BLaER1 treated with 17β-estradiol and CSF1 and Interleukin-3, amounts not matched to agents 10 nM and 100 nM (cell line): Measurements from ENCODE around the gene ABHD17A.
A peak's percentile ranks its signal among the peaks of the same experiment; 100 is the strongest.
"Not testable (repeated sequence)": the region's sequence is repeated elsewhere in the genome, so short reads cannot be mapped to it uniquely, and the experiment has no call there.

ENCODE experiments used
- H3K27ac ChIP-seq, 11 experiments: shearing (Covaris generic); formaldehyde crosslinking; 2 replicates each; pipeline ENCODE4 v1.8.1; 2022
- H3K27me3 ChIP-seq, 11 experiments: shearing (Covaris generic); formaldehyde crosslinking; 2 replicates each; pipeline ENCODE4 v1.8.1; 2022
- H3K36me3 ChIP-seq, 11 experiments: shearing (Covaris generic); formaldehyde crosslinking; 2 replicates each; pipeline ENCODE4 v1.8.1; 2022
- H3K4me1 ChIP-seq, 10 experiments: shearing (Covaris generic); formaldehyde crosslinking; 2 replicates each; pipeline ENCODE4 v1.8.1; 2022
- H3K4me2 ChIP-seq, 11 experiments: shearing (Covaris generic); formaldehyde crosslinking; 2 replicates each; pipeline ENCODE4 v1.8.1; 2022
- H3K4me3 ChIP-seq, 10 experiments: shearing (Covaris generic); formaldehyde crosslinking; 2 replicates each; pipeline ENCODE4 v1.8.1; 2022
- H3K9ac ChIP-seq, 11 experiments: shearing (Covaris generic); formaldehyde crosslinking; 2 replicates each; pipeline ENCODE4 v1.8.1; 2022
- H3K9me3 ChIP-seq, 11 experiments: shearing (Covaris generic); formaldehyde crosslinking; replicated peaks in 1 of 11; 2 replicates each; pipeline ENCODE4 v1.8.1; 2022
- H4K20me1 ChIP-seq, 11 experiments: shearing (Covaris generic); formaldehyde crosslinking; 2 replicates each; pipeline ENCODE4 v1.8.1; 2022
- Cebpa-rat ChIP-seq, 11 experiments: shearing (Covaris generic); IDR thresholded peaks; 2 replicates each; pipeline ENCODE4 v1.8.1; 2022

ABHD17A gene

DNA sequence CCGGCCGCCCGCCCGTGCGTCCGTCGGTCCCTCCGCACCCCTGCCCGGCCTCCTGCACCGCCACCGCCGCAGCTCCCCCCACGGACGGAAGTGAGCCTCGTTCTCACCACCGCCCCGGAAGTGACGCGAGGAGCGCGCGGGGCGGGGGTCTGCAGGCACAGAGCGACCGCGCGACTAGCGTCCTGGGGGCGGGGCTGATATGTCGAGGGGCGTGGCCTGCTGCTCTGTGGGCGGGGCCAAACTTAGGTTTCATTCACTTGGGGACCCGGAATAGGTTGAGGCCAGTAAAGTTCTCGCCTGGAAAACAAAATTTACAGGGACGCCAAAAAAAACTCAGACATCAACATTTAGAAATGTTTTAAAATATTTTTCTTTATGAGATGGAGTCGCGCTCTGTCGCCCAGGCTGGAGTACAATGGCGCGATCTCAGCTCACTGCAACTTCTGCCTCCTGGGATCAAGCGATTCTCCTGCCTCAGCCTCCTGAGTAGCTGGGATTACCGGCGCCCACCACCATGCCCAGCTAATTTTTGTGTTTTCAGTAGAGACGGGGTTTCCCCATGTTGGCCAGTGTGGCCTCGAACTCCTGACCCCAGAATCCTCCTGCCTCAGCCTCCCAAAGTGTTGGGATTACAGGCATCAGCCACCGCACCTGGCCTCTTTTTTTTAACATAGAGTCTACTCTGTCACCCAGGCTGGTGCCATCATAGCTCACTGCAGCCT lies at the start of gene ABHD17A:
TSS of gene ABHD17A (minus strand) at position 99 of the 722 bp plus-strand sequence. CDS start 3,930 bp downstream, outside the sequence.
- H3K4me1 ChIP-seq = peaks cover 53 to 64% (median 59%) of the 10 kb centered on the region in 10 experiments
- H3K36me3 ChIP-seq = peaks cover 0 to 11% (median 5%) of the 10 kb centered on the region in 11 experiments; a peak in 13 of 22 replicates
- H3K4me3 ChIP-seq = peak within 1 kb of the TSS; percentile 85 to 99 (median 97)
- H4K20me1 ChIP-seq = peaks cover 31 to 43% (median 40%) of the 10 kb centered on the region in 11 experiments
- H3K9ac ChIP-seq = peak within 1 kb of the TSS; percentile 86 to 96 (median 93)
- not testable (repeated sequence) for H3K9me3 ChIP-seq, H3K27me3 ChIP-seq
- H3K27ac ChIP-seq = peak within 1 kb of the TSS; percentile 75 to 89 (median 84)
- peak within 1 kb of the TSS; percentile 95 to 100 (median 99) for H3K4me2 ChIP-seq

- Histone ChIP-seq H3K4me2 (peak overlapping the region in 9 of 11 experiments; percentile 35 to 76 (median 48); a peak in 14 of 22 replicates), H3K4me1 (peaks cover 18 to 48% (median 38%) of the 10 kb centered on the region in 10 experiments), H3K27ac (no peak overlapping the region)
Measured at GRCh38 chr19:1933942-1934341, 48.6 kb upstream of the ABHD17A start.

GRCh38 chr19:1933244-1933643 lies 47.9 kb upstream of the ABHD17A start:
- Histone ChIP-seq H3K36me3 (no peaks in the 10 kb centered on the region), H3K9ac (peak overlapping the region in 1 of 11 experiments; percentile 26; a peak in 1 of 22 replicates), H3K27me3 (peaks cover 3 to 11% (median 10%) of the 10 kb centered on the region in 11 experiments; a peak in 21 of 22 replicates), H3K4me3 (no peak overlapping the region), H4K20me1 (peaks cover 0 to 10% (median 0%) of the 10 kb centered on the region in 11 experiments; a peak in 3 of 22 replicates), H3K4me1 (peaks cover 19 to 51% (median 38%) of the 10 kb centered on the region in 10 experiments), H3K27ac (no peak overlapping the region), H3K4me2 (peak overlapping the region; percentile 18 to 76 (median 48)), H3K9me3 (peaks cover 14 to 33% (median 26%) of the 10 kb centered on the region in 11 experiments; a peak in 21 of 22 replicates)
- no peak for TF ChIP-seq Cebpa-rat (IDR thresholded peaks at IDR 0.05)

More at GRCh38 chr19:1933942-1934341, 48.6 kb upstream of the ABHD17A start:
- no peak for TF ChIP-seq Cebpa-rat (IDR thresholded peaks at IDR 0.05)
- Histone ChIP-seq H3K9ac (no peak overlapping the region), H4K20me1 (peaks cover 0 to 6% (median 0%) of the 10 kb centered on the region in 11 experiments; a peak in 2 of 22 replicates), H3K9me3 (peaks cover 14 to 33% (median 26%) of the 10 kb centered on the region in 11 experiments; a peak in 21 of 22 replicates), H3K4me3 (no peak overlapping the region), H3K36me3 (no peaks in the 10 kb centered on the region), H3K27me3 (peaks cover 0 to 4% (median 3%) of the 10 kb centered on the region in 11 experiments; a peak in 21 of 22 replicates)

DNA sequence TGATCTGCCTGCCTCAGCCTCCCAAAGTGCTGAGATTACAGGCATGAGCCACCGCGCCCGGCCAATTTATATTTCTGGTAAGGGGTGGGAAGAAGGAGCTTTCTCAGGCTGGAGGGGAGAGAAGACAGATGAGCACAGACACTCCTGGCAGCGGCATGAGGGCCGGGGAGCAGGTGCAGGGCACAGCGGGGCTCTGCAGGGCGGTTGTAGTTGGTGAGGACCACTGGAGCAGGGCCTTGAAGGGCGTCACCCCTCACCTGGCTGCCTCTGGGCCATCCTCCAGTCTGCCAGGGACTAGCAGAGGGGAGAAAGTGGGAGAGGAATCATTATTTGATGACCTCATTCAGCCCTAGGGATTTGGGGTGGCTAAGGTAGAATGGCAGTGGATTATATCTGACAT lies 47.1 kb upstream of the ABHD17A start:
- no peak overlapping the region for H3K4me3 ChIP-seq
- H3K4me2 ChIP-seq = peak overlapping the region in 3 of 11 experiments; percentile 47 to 64 (median 57); a peak in 2 of 22 replicates
- no peak overlapping the region for H3K27ac ChIP-seq
- H3K9me3 ChIP-seq = peaks cover 14 to 33% (median 26%) of the 10 kb centered on the region in 11 experiments; a peak in 21 of 22 replicates
- H3K9ac ChIP-seq = no peak overlapping the region
- no peak for TF ChIP-seq Cebpa-rat (IDR thresholded peaks at IDR 0.05)
- peaks cover 0 to 11% (median 0%) of the 10 kb centered on the region in 11 experiments; a peak in 3 of 22 replicates for H4K20me1 ChIP-seq
- H3K27me3 ChIP-seq = peaks cover 3 to 18% (median 18%) of the 10 kb centered on the region in 11 experiments; a peak in 21 of 22 replicates
- peaks cover 19 to 55% (median 46%) of the 10 kb centered on the region in 10 experiments for H3K4me1 ChIP-seq
- H3K36me3 ChIP-seq = no peaks in the 10 kb centered on the region

GRCh38 chr19:1931445-1931844 lies 46.1 kb upstream of the ABHD17A start:
- Histone ChIP-seq H3K4me1 (peaks cover 19 to 61% (median 55%) of the 10 kb centered on the region in 10 experiments), H3K36me3 (no peaks in the 10 kb centered on the region), H3K27me3 (peaks cover 3 to 18% (median 18%) of the 10 kb centered on the region in 11 experiments; a peak in 21 of 22 replicates), H3K9ac (no peak overlapping the region), H3K4me3 (no peak overlapping the region), H3K9me3 (peaks cover 14 to 33% (median 26%) of the 10 kb centered on the region in 11 experiments; a peak in 21 of 22 replicates), H4K20me1 (peaks cover 0 to 11% (median 0%) of the 10 kb centered on the region in 11 experiments; a peak in 3 of 22 replicates), H3K27ac (no peak overlapping the region), H3K4me2 (no peak overlapping the region)
- no peak for TF ChIP-seq Cebpa-rat (IDR thresholded peaks at IDR 0.05)

- Histone ChIP-seq H3K4me3 (peak overlapping the region in 9 of 10 experiments; percentile 6 to 63 (median 52); a peak in 13 of 20 replicates), H3K27ac (peak overlapping the region in 3 of 11 experiments; percentile 26 to 34 (median 33); a peak in 6 of 22 replicates), H3K27me3 (peaks cover 3 to 18% (median 18%) of the 10 kb centered on the region in 11 experiments; a peak in 21 of 22 replicates), H3K4me1 (peaks cover 19 to 71% (median 60%) of the 10 kb centered on the region in 10 experiments), H3K36me3 (peaks cover 7 to 15% (median 14%) of the 10 kb centered on the region in 11 experiments), H3K9ac (peak overlapping the region in 9 of 11 experiments; percentile 8 to 71 (median 56); a peak in 18 of 22 replicates), H4K20me1 (peaks cover 0 to 11% (median 0%) of the 10 kb centered on the region in 11 experiments; a peak in 3 of 22 replicates), H3K9me3 (peaks cover 14 to 18% (median 15%) of the 10 kb centered on the region in 11 experiments; a peak in 21 of 22 replicates), H3K4me2 (peak overlapping the region; percentile 78 to 98 (median 91))
- TF ChIP-seq Cebpa-rat (IDR thresholded peaks at IDR 0.05) = no peak
Measured at GRCh38 chr19:1929021-1929742, 43.9 kb upstream of the ABHD17A start.

GRCh38 chr19:1925544-1925943 lies 40.2 kb upstream of the ABHD17A start:
- Histone ChIP-seq H3K4me3 (no peak overlapping the region), H3K4me1 (peaks cover 10 to 56% (median 42%) of the 10 kb centered on the region in 10 experiments; a peak in 19 of 20 replicates), H3K27ac (no peak overlapping the region), H3K4me2 (peak overlapping the region in 9 of 11 experiments; percentile 9 to 41 (median 36); a peak in 12 of 22 replicates), H4K20me1 (peaks cover 0 to 27% (median 6%) of the 10 kb centered on the region in 11 experiments; a peak in 8 of 22 replicates), H3K9ac (peak overlapping the region in 1 of 11 experiments; percentile 35; a peak in 2 of 22 replicates), H3K27me3 (peaks cover 3 to 18% (median 18%) of the 10 kb centered on the region in 11 experiments; a peak in 21 of 22 replicates), H3K9me3 (no peaks in the 10 kb centered on the region), H3K36me3 (peaks cover 37 to 51% (median 48%) of the 10 kb centered on the region in 11 experiments)
- no peak for TF ChIP-seq Cebpa-rat (IDR thresholded peaks at IDR 0.05)
